Activated CD4-positive, alpha-beta T cell treated with anti-CD3 and anti-CD28 coated beads, Interleukin-2, Interleukin-6, amounts not matched to agents 100 ng/mL and 50 ng/mL, durations not matched to agents 16 hours and 8 hours (primary cell): ENCODE measurements around the gene ALX4.

Experiments used
- DNase-seq: peaks from one replicate; pipeline ENCODE4 v3.0.0-alpha.2; 2020

ALX4 gene

GRCh38 chr11:44264761-44265160 is 45.2 kb downstream of the ALX4 start:
- DNase-seq, result no peak

GRCh38 chr11:44264438-44264749 is 45.5 kb downstream of the ALX4 start:
- no peak for DNase-seq

- no peak for DNase-seq
Observed at GRCh38 chr11:44263738-44264437, 46.1 kb downstream of the ALX4 start.

GRCh38 chr11:44261800-44262591 is 47.9 kb downstream of the ALX4 start:
- no peak for DNase-seq

- no peak for DNase-seq
Observed at GRCh38 chr11:44260081-44260480, 49.9 kb downstream of the ALX4 start.

- no peak for DNase-seq
Observed at GRCh38 chr11:44258839-44259420, 51.0 kb downstream of the ALX4 start.

GRCh38 chr11:44258190-44258489 is 51.8 kb downstream of the ALX4 start:
- no peak for DNase-seq

- DNase-seq, result no peak
Observed at GRCh38 chr11:44257338-44258189, 52.4 kb downstream of the ALX4 start.

GRCh38 chr11:44256673-44257291 is 53.2 kb downstream of the ALX4 start:
- DNase-seq, result no peak

- DNase-seq, result no peak
Observed at GRCh38 chr11:44255406-44256071, 54.4 kb downstream of the ALX4 start.

GRCh38 chr11:44252999-44253602 is 56.8 kb downstream of the ALX4 start:
- DNase-seq, result no peak

GRCh38 chr11:44250421-44250820 is 59.5 kb downstream of the ALX4 start:
- no peak for DNase-seq

- no peak for DNase-seq
Observed at GRCh38 chr11:44248109-44248508, 61.8 kb downstream of the ALX4 start.

GRCh38 chr11:44247508-44247907 is 62.4 kb downstream of the ALX4 start:
- DNase-seq, result no peak

GRCh38 chr11:44246726-44247125 is 63.2 kb downstream of the ALX4 start:
- DNase-seq, result no peak

- DNase-seq, result no peak
Observed at GRCh38 chr11:44244639-44245310, 65.2 kb downstream of the ALX4 start.

- no peak for DNase-seq
Observed at GRCh38 chr11:44243595-44244343, 66.2 kb downstream of the ALX4 start.

GRCh38 chr11:44243086-44243485 is 66.9 kb downstream of the ALX4 start:
- no peak for DNase-seq

GRCh38 chr11:44241851-44242250 is 68.1 kb downstream of the ALX4 start:
- DNase-seq, result no peak

- DNase-seq, result no peak
Observed at GRCh38 chr11:44237156-44237555, 72.8 kb downstream of the ALX4 start.

- DNase-seq, result no peak
Observed at GRCh38 chr11:44236296-44236695, 73.6 kb downstream of the ALX4 start.
